ENCODE data around the gene CROT.

The CROT gene

DNA sequence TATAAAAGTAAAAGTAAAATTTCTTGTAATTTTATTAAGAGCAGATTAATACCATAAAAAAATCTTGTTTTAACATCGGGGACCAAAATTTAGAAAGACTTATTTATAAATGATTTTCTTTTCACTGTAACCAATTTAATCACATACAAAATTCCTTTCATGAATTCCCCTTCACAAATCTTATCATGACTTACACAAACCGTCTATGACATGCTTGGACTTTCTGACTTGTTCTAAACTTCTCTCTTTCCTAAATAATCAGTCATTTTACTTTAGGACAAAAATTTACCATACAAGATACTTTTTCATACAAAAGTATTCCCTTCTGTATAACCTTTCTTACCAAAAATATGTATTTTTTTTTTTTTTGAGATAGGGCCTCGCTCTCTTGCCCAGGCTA is 9.3 kb downstream of the CROT start:
- H3K9ac ChIP-seq (ENCODE audit: low read length) = no peak overlapping the region
- H3K4me1 ChIP-seq (ENCODE audit: insufficient read depth, low read length, severe bottlenecking) = no peaks in the 10 kb centered on the region
- no peak overlapping the region for H3K27ac ChIP-seq (ENCODE audit: low read depth, low read length, poor library complexity, severe bottlenecking)
- H3K27me3 ChIP-seq (ENCODE audit: insufficient read depth, low read length) = no peaks in the 10 kb centered on the region
- H3K4me2 ChIP-seq (ENCODE audit: low read length) = no peak overlapping the region
- H2AFZ ChIP-seq (ENCODE audit: low read length) = no peak overlapping the region
- peaks cover 20% of the 10 kb centered on the region for H3K9me3 ChIP-seq (ENCODE audit: low read length)
- no peaks in the 10 kb centered on the region for H3F3A ChIP-seq (ENCODE audit: insufficient read depth, low read length)
- H3K79me2 ChIP-seq (ENCODE audit: insufficient read depth, low read length) = no peaks in the 10 kb centered on the region
- TF ChIP-seq EZH2 (IDR thresholded peaks at IDR 0.05; ENCODE audit: borderline replicate concordance, low read length) (no peak), CTCF (IDR thresholded peaks at IDR 0.05; ENCODE audit: low read length) (no peak)
- no peak overlapping the region for H3K4me3 ChIP-seq (ENCODE audit: low read depth, low read length, poor library complexity, severe bottlenecking)
- H4K20me1 ChIP-seq (ENCODE audit: insufficient read depth, low read length) = no peaks in the 10 kb centered on the region
- peaks cover 88% of the 10 kb centered on the region for H3K36me3 ChIP-seq (ENCODE audit: insufficient read depth, low read length)
- no peaks in the 10 kb centered on the region for H3K9me2 ChIP-seq (ENCODE audit: low read depth, low read length)

GRCh38 chr7:87356448-87356847 is 11.0 kb downstream of the CROT start:
- peaks cover 76% of the 10 kb centered on the region for H3K36me3 ChIP-seq (ENCODE audit: insufficient read depth, low read length)
- no peaks in the 10 kb centered on the region for H3K4me1 ChIP-seq (ENCODE audit: insufficient read depth, low read length, severe bottlenecking)
- H3K9ac ChIP-seq (ENCODE audit: low read length) = no peak overlapping the region
- no peaks in the 10 kb centered on the region for H3K9me2 ChIP-seq (ENCODE audit: low read depth, low read length)
- TF ChIP-seq CTCF (IDR thresholded peaks at IDR 0.05; ENCODE audit: low read length) (no peak), EZH2 (IDR thresholded peaks at IDR 0.05; ENCODE audit: borderline replicate concordance, low read length) (no peak)
- H3K27ac ChIP-seq (ENCODE audit: low read depth, low read length, poor library complexity, severe bottlenecking) = no peak overlapping the region
- no peak overlapping the region for H3K4me2 ChIP-seq (ENCODE audit: low read length)
- H4K20me1 ChIP-seq (ENCODE audit: insufficient read depth, low read length) = no peaks in the 10 kb centered on the region
- H3F3A ChIP-seq (ENCODE audit: insufficient read depth, low read length) = no peaks in the 10 kb centered on the region
- H3K79me2 ChIP-seq (ENCODE audit: insufficient read depth, low read length) = no peaks in the 10 kb centered on the region
- no peaks in the 10 kb centered on the region for H3K27me3 ChIP-seq (ENCODE audit: insufficient read depth, low read length)
- peaks cover 20% of the 10 kb centered on the region for H3K9me3 ChIP-seq (ENCODE audit: low read length)
- no peak overlapping the region for H3K4me3 ChIP-seq (ENCODE audit: low read depth, low read length, poor library complexity, severe bottlenecking)
- no peak overlapping the region for H2AFZ ChIP-seq (ENCODE audit: low read length)

- TF ChIP-seq EZH2 (IDR thresholded peaks at IDR 0.05; ENCODE audit: borderline replicate concordance, low read length) (no peak), CTCF (IDR thresholded peaks at IDR 0.05; ENCODE audit: low read length) (no peak)
- Histone ChIP-seq H4K20me1 (ENCODE audit: insufficient read depth, low read length) (no peaks in the 10 kb centered on the region), H3K9ac (ENCODE audit: low read length) (no peak overlapping the region), H3K27me3 (ENCODE audit: insufficient read depth, low read length) (no peaks in the 10 kb centered on the region), H3K4me2 (ENCODE audit: low read length) (no peak overlapping the region), H3F3A (ENCODE audit: insufficient read depth, low read length) (no peaks in the 10 kb centered on the region), H3K79me2 (ENCODE audit: insufficient read depth, low read length) (no peaks in the 10 kb centered on the region), H2AFZ (ENCODE audit: low read length) (no peak overlapping the region), H3K27ac (ENCODE audit: low read depth, low read length, poor library complexity, severe bottlenecking) (no peak overlapping the region), H3K9me2 (ENCODE audit: low read depth, low read length) (no peaks in the 10 kb centered on the region), H3K36me3 (ENCODE audit: insufficient read depth, low read length) (peaks cover 65% of the 10 kb centered on the region), H3K4me1 (ENCODE audit: insufficient read depth, low read length, severe bottlenecking) (no peaks in the 10 kb centered on the region), H3K4me3 (ENCODE audit: low read depth, low read length, poor library complexity, severe bottlenecking) (no peak overlapping the region), H3K9me3 (ENCODE audit: low read length) (peaks cover 11% of the 10 kb centered on the region)
These were observed 13.9 kb downstream of the CROT start for GRCh38 chr7:87359366-87359765.

Measured in OCI-LY1 (cell line).